Urinary bladder (tissue), 4 donors: Measurements from ENCODE around the gene ACTR1A. TPM values are rescaled to one million over a fixed set of nuclear protein-coding genes. Genes with fewer than 3 reads are reported as not detected.
"Not testable (repeated sequence)": the region's sequence is repeated elsewhere in the genome, so short reads cannot be mapped to it uniquely, and the experiment has no call there.

ENCODE experiments used
- DNase-seq: peaks from one replicate; pipeline ENCODE4 v3.0.0-alpha.2; 2015; ENCODE audit errors: extremely low spot score
- H3K27ac ChIP-seq: one replicate; pipeline ENCODE4 v1.5.1; 2013; ENCODE audit warnings: low read depth, mild to moderate bottlenecking, moderate library complexity
- H3K36me3 ChIP-seq: one replicate; pipeline ENCODE4 v1.6.1; 2013; ENCODE audit warnings: mild to moderate bottlenecking, moderate library complexity; ENCODE audit not compliant: insufficient read depth
- H3K4me1 ChIP-seq: one replicate; pipeline ENCODE4 v1.6.1; 2013; ENCODE audit warnings: mild to moderate bottlenecking, moderate library complexity; ENCODE audit not compliant: insufficient read depth
- H3K4me3 ChIP-seq: one replicate; pipeline ENCODE4 v1.5.1; 2013; ENCODE audit warnings: low read depth, low read length
- WGBS: extraction: QIAGEN DNeasy Blood & Tissue Kit; methylation state at CpG from one replicate; pipeline ENCODE4 v1.1.7; 2013; 5-methylcytosine and 5-hydroxymethylcytosine counted together
- polyA plus RNA-seq: library from polyadenylated mRNA; stranded (reverse); fragments of 200-250 nt; gene quantifications from one replicate; pipeline ENCODE4 v1.2.3, GENCODE V29; 2013
- total RNA-seq: library from RNA; depleted of rRNA; stranded (reverse); fragments of >200 nt; gene quantifications from one replicate; pipeline ENCODE4 v1.2.3, GENCODE V29; 2014
- donor health status: healthy with polysubstance abuse.
- donor health status: healthy.

Gene ACTR1A
- total RNA-seq, result 64.7 TPM
- polyA plus RNA-seq, result 111 TPM

- peaks cover 2% of the 10 kb centered on the region for H3K4me1 ChIP-seq
- WGBS, result under 1% methylated on average over 42 of the region's 42 CpGs
These were observed at the start of gene ACTR1A for GRCh38 chr10:102502337-102503151. ACTR1A (minus strand) TSS chr10:102502712; CDS start chr10:102502647, 65 bp downstream.

GRCh38 chr10:102550636-102551210, 48.2 kb upstream of the ACTR1A start:
- no peak for DNase-seq
- no peak overlapping the region for H3K27ac ChIP-seq
- H3K4me1 ChIP-seq, result no peaks in the 10 kb centered on the region
- 98% methylated on average over 9 of the region's 9 CpGs for WGBS
- H3K36me3 ChIP-seq, result no peaks in the 10 kb centered on the region
- no peak overlapping the region for H3K4me3 ChIP-seq

More at GRCh38 chr10:102502337-102503151, at the start of gene ACTR1A:
- H3K36me3 ChIP-seq, result no peaks in the 10 kb centered on the region
- H3K4me3 ChIP-seq, result peak within 1 kb of the TSS; percentile 55
- peak; percentile 99 for DNase-seq
- peak within 1 kb of the TSS; percentile 46 for H3K27ac ChIP-seq

GRCh38 chr10:102549549-102549948, 47.0 kb upstream of the ACTR1A start:
- no peak for DNase-seq
- no peak overlapping the region for H3K27ac ChIP-seq
- no peaks in the 10 kb centered on the region for H3K4me1 ChIP-seq
- H3K4me3 ChIP-seq, result no peak overlapping the region
- 95% methylated on average over 1 of the region's 1 CpG for WGBS
- H3K36me3 ChIP-seq, result no peaks in the 10 kb centered on the region

GRCh38 chr10:102546606-102547320, 44.3 kb upstream of the ACTR1A start:
- no peaks in the 10 kb centered on the region for H3K4me1 ChIP-seq
- no peaks in the 10 kb centered on the region for H3K36me3 ChIP-seq
- no peak for DNase-seq
- no peak overlapping the region for H3K4me3 ChIP-seq
- 59% methylated on average over 12 of the region's 12 CpGs for WGBS
- H3K27ac ChIP-seq, result no peak overlapping the region

- H3K4me3 ChIP-seq, result no peak overlapping the region
- no peak overlapping the region for H3K27ac ChIP-seq
- DNase-seq, result no peak
- H3K4me1 ChIP-seq, result no peaks in the 10 kb centered on the region
- H3K36me3 ChIP-seq, result no peaks in the 10 kb centered on the region
- 15% methylated on average over 2 of the region's 2 CpGs for WGBS
These were observed 43.5 kb upstream of the ACTR1A start for GRCh38 chr10:102545997-102546396.

GRCh38 chr10:102545265-102545871, 42.9 kb upstream of the ACTR1A start:
- WGBS, result 94% methylated on average over 7 of the region's 7 CpGs
- Histone ChIP-seq H3K4me3 (no peak overlapping the region), H3K4me1 (no peaks in the 10 kb centered on the region), H3K36me3 (no peaks in the 10 kb centered on the region), H3K27ac (no peak overlapping the region)
- no peak for DNase-seq

GRCh38 chr10:102542800-102543418, 40.4 kb upstream of the ACTR1A start:
- no peaks in the 10 kb centered on the region for H3K36me3 ChIP-seq
- DNase-seq, result no peak
- no peak overlapping the region for H3K4me3 ChIP-seq
- WGBS, result 77% methylated on average over 8 of the region's 8 CpGs
- peaks cover 1% of the 10 kb centered on the region for H3K4me1 ChIP-seq
- H3K27ac ChIP-seq, result no peak overlapping the region

GRCh38 chr10:102540023-102540422, 37.5 kb upstream of the ACTR1A start:
- WGBS, result 83% methylated on average over 1 of the region's 1 CpG
- no peak overlapping the region for H3K27ac ChIP-seq
- no peak for DNase-seq

GRCh38 chr10:102538811-102539210, 36.3 kb upstream of the ACTR1A start:
- no peaks in the 10 kb centered on the region for H3K36me3 ChIP-seq
- no peak for DNase-seq
- no peak overlapping the region for H3K4me3 ChIP-seq
- H3K4me1 ChIP-seq, result peaks cover 1% of the 10 kb centered on the region
- WGBS, result 92% methylated on average over 2 of the region's 2 CpGs
- H3K27ac ChIP-seq, result no peak overlapping the region

More at GRCh38 chr10:102540023-102540422, 37.5 kb upstream of the ACTR1A start:
- Histone ChIP-seq H3K4me3 (no peak overlapping the region), H3K4me1 (peaks cover 1% of the 10 kb centered on the region), H3K36me3 (no peaks in the 10 kb centered on the region)

GRCh38 chr10:102537948-102538347, 35.4 kb upstream of the ACTR1A start:
- peaks cover 1% of the 10 kb centered on the region for H3K4me1 ChIP-seq
- no peak for DNase-seq
- 97% methylated on average over 2 of the region's 2 CpGs for WGBS
- no peak overlapping the region for H3K27ac ChIP-seq
- H3K4me3 ChIP-seq, result no peak overlapping the region
- H3K36me3 ChIP-seq, result no peaks in the 10 kb centered on the region

- H3K4me1 ChIP-seq, result peaks cover 1% of the 10 kb centered on the region
- no peak for DNase-seq
- no peaks in the 10 kb centered on the region for H3K36me3 ChIP-seq
- H3K4me3 ChIP-seq, result no peak overlapping the region
- no peak overlapping the region for H3K27ac ChIP-seq
These were observed 34.9 kb upstream of the ACTR1A start for GRCh38 chr10:102537367-102537766.

GRCh38 chr10:102535481-102536147, 33.1 kb upstream of the ACTR1A start:
- no peak overlapping the region for H3K4me3 ChIP-seq
- no peaks in the 10 kb centered on the region for H3K36me3 ChIP-seq
- WGBS, result 94% methylated on average over 7 of the region's 7 CpGs
- DNase-seq, result no peak
- H3K27ac ChIP-seq, result no peak overlapping the region
- H3K4me1 ChIP-seq, result peaks cover 1% of the 10 kb centered on the region

- 96% methylated on average over 9 of the region's 9 CpGs for WGBS
- H3K36me3 ChIP-seq, DNase-seq, H3K4me1 ChIP-seq, H3K27ac ChIP-seq, H3K4me3 ChIP-seq: not testable (repeated sequence)
These were observed 32.5 kb upstream of the ACTR1A start for GRCh38 chr10:102534966-102535365.
